T-cell (primary cell): Measurements from ENCODE around the gene CIITA. TPM values are rescaled to one million over a fixed set of nuclear protein-coding genes. Genes with fewer than 3 reads are reported as not detected.

Source experiments
- ATAC-seq, 4 experiments: fragments of 200-7000 bp in 3 of 4; fragments of 150-1000 bp in 1 of 4; cut with Tn5 transposase; replicated peaks in 1 of 4; 1 replicate in 3 of 4; 2 replicates in 1 of 4; pipeline ENCODE4 v1.10.0; 2021; ENCODE audit warnings: moderate library complexity in 3 of 4, mild to moderate bottlenecking in 2 of 4, moderate number of reproducible peaks in 1 of 4
- CTCF ChIA-PET, 2 donors: fragments of 300-600 bp; sonication (Branson Sonifier 250); formaldehyde crosslinking; loops; one replicate each; lab custom pipeline; 2022; ENCODE audit warnings: antibody characterized with exemption in 2 of 2; lab: Charles Lee
- POLR2A ChIA-PET, 2 donors: fragments of 300-600 bp; sonication (Branson Sonifier 250); formaldehyde crosslinking; loops; one replicate each; lab custom pipeline; 2022; ENCODE audit warnings: antibody characterized with exemption in 2 of 2; lab: Charles Lee
- DNase-seq, 35 experiments: peaks; one replicate each; pipeline versions ENCODE4 v3.0.0 to v3.0.0-alpha.2; 2013 to 2023
- H3K27ac ChIP-seq: one replicate; pipeline ENCODE4 v1.5.1; 2013; ENCODE audit warnings: low read length
- H3K27me3 ChIP-seq, 2 experiments: replicated peaks in 1 of 2; 1 replicate in 1 of 2; 2 replicates in 1 of 2; pipeline versions ENCODE4 v1.6.1 to v1.7.0; 2013; ENCODE audit warnings: low read length in 1 of 2, mixed read lengths in 1 of 2; ENCODE audit not compliant: control insufficient read depth in 2 of 2, insufficient read depth in 2 of 2; ENCODE audit errors: extremely low read depth in 1 of 2
- H3K36me3 ChIP-seq, 2 donors: 1 replicate in 1 of 2; 2 replicates in 1 of 2; pipeline versions ENCODE4 v1.6.1 to v1.7.0; 2013; ENCODE audit warnings: low read length in 1 of 2; ENCODE audit not compliant: control insufficient read depth in 2 of 2, insufficient read depth in 1 of 2; ENCODE audit errors: extremely low read depth in 1 of 2
- H3K4me1 ChIP-seq, 2 experiments: 1 replicate in 1 of 2; 2 replicates in 1 of 2; pipeline versions ENCODE4 v1.6.1 to v1.7.0; 2013; ENCODE audit warnings: low read length in 2 of 2, mixed read lengths in 1 of 2; ENCODE audit not compliant: insufficient read depth in 2 of 2, control insufficient read depth in 1 of 2; ENCODE audit errors: extremely low read depth in 1 of 2
- H3K4me3 ChIP-seq, 2 donors: 1 replicate in 1 of 2; 2 replicates in 1 of 2; pipeline versions ENCODE4 v1.5.1 to v1.7.0; 2013; ENCODE audit warnings: mild to moderate bottlenecking in 2 of 2, low read length in 1 of 2, moderate library complexity in 1 of 2; ENCODE audit not compliant: control insufficient read depth in 1 of 2; ENCODE audit errors: extremely low read depth in 1 of 2
- H3K9me3 ChIP-seq: 2 replicates; pipeline ENCODE4 v1.7.0; 2013
- H3K27ac Mint-ChIP-seq, 2 donors: one replicate each; pipeline ENCODE4 v1.8.0; 2020 to 2021; ENCODE audit warnings: mild to moderate bottlenecking in 2 of 2, mixed read lengths in 2 of 2
- H3K27me3 Mint-ChIP-seq, 2 donors: one replicate each; pipeline ENCODE4 v1.8.0; 2021 to 2022; ENCODE audit warnings: mixed read lengths in 2 of 2
- H3K36me3 Mint-ChIP-seq: one replicate; pipeline ENCODE4 v1.8.0; 2021; ENCODE audit warnings: mixed read lengths
- H3K4me1 Mint-ChIP-seq, 3 donors: one replicate each; pipeline ENCODE4 v1.8.0; 2020 to 2022; ENCODE audit warnings: mixed read lengths in 3 of 3, mild to moderate bottlenecking in 1 of 3
- H3K4me3 Mint-ChIP-seq, 3 donors: one replicate each; pipeline ENCODE4 v1.8.0; 2020 to 2022; ENCODE audit warnings: mild to moderate bottlenecking in 3 of 3, mixed read lengths in 3 of 3, moderate library complexity in 3 of 3
- H3K9me3 Mint-ChIP-seq, 3 donors: one replicate each; pipeline ENCODE4 v1.8.0; 2020 to 2022; ENCODE audit warnings: mixed read lengths in 3 of 3
- WGBS: methylation state at CpG from one replicate; pipeline ENCODE4 v1.1.5; 2013; ENCODE audit warnings: missing lambda C conversion rate; ENCODE audit not compliant: insufficient coverage; 5-methylcytosine and 5-hydroxymethylcytosine counted together
- total RNA-seq, 35 experiments: library from RNA in 6 of 35; stranded (reverse) in 6 of 35; fragments of 120-200 nt in 1 of 35; gene quantifications; one replicate each; pipeline versions ENCODE4 v1.2.1 to v1.2.4 and lab custom pipeline; 2013 to 2026

The CIITA gene
- total RNA-seq, 5 donors from 2014 or later (not counting 1 experiment from before 2014, with no cell fraction given) = 10.5 to 36.7 (median 12.5) TPM

- no peak overlapping the region for H3K27ac ChIP-seq
Observed at GRCh38 chr16:10950393-10950792, 73.4 kb downstream of the CIITA start.

GRCh38 chr16:10951026-10951425, 74.0 kb downstream of the CIITA start:
- DNase-seq (no peak), ATAC-seq (no peak)
- Histone ChIP-seq H3K4me1 (peaks cover 12 to 34% of the 10 kb centered on the region in 2 experiments), H3K36me3 (peaks cover 0 to 6% of the 10 kb centered on the region in 2 donors), H3K27me3 (no peaks in the 10 kb centered on the region), H3K27ac (no peak overlapping the region), H3K4me3 (no peak overlapping the region), H3K9me3 (no peaks in the 10 kb centered on the region)
- H3K9me3 Mint-ChIP-seq = no peaks in the 10 kb centered on the region
- 94% methylated on average over 2 of the region's 4 CpGs for WGBS
- no peaks in the 10 kb centered on the region for H3K36me3 Mint-ChIP-seq
- POLR2A ChIA-PET = interaction anchor here in 1 of 2 donors (0.7 kb wide), 1 partner anchor 23 kb away, joined by 3 read pairs; no protein-coding TSS in a partner anchor
- no peaks in the 10 kb centered on the region for H3K27me3 Mint-ChIP-seq
- H3K4me3 Mint-ChIP-seq = no peak overlapping the region
- peak overlapping the region in 1 of 2 donors; percentile 11 for H3K27ac Mint-ChIP-seq
- peaks cover 58 to 70% (median 63%) of the 10 kb centered on the region in 3 donors for H3K4me1 Mint-ChIP-seq
- CTCF ChIA-PET = interaction anchor here (0.5 to 1.3 kb wide), 5 partner anchors 13 to 421 kb away, joined by 3 read pairs; no protein-coding TSS in a partner anchor

More at GRCh38 chr16:10950393-10950792, 73.4 kb downstream of the CIITA start:
- WGBS = 90% methylated on average over 3 of the region's 5 CpGs
- H3K4me3 ChIP-seq = no peak overlapping the region
- Mint-ChIP-seq H3K9me3 (no peaks in the 10 kb centered on the region), H3K36me3 (no peaks in the 10 kb centered on the region), H3K4me3 (peak overlapping the region in 1 of 3 donors; percentile 39), H3K4me1 (peaks cover 58 to 71% (median 63%) of the 10 kb centered on the region in 3 donors), H3K27ac (no peak overlapping the region), H3K27me3 (no peaks in the 10 kb centered on the region)
- H3K27me3 ChIP-seq = no peaks in the 10 kb centered on the region
- ChIA-PET CTCF (interaction anchor here (0.5 to 1.3 kb wide), 6 partner anchors 13 to 555 kb away, joined by 3 to 5 read pairs (median 3); no protein-coding TSS in a partner anchor), POLR2A (interaction anchor here in 1 of 2 donors (0.6 kb wide), 1 partner anchor 1157 kb away, joined by 3 read pairs; no protein-coding TSS in a partner anchor)
- H3K9me3 ChIP-seq = no peaks in the 10 kb centered on the region
- H3K4me1 ChIP-seq = peaks cover 18 to 40% of the 10 kb centered on the region in 2 experiments
- H3K36me3 ChIP-seq = peaks cover 0 to 6% of the 10 kb centered on the region in 2 donors
- ATAC-seq = no peak
- DNase-seq = no peak

GRCh38 chr16:10954903-10955302, 77.9 kb downstream of the CIITA start:
- peaks cover 5 to 16% of the 10 kb centered on the region in 2 experiments for H3K4me1 ChIP-seq
- ATAC-seq (no peak), DNase-seq (no peak)
- no peaks in the 10 kb centered on the region for H3K9me3 ChIP-seq
- ChIA-PET CTCF (interaction anchor here (0.6 to 2.0 kb wide), 2 partner anchors 10 to 338 kb away, joined by 3 to 8 read pairs; no protein-coding TSS in a partner anchor), POLR2A (interaction anchor here in 1 of 2 donors (0.6 kb wide), 1 partner anchor 301 kb away, joined by 3 read pairs; no protein-coding TSS in a partner anchor)
- no peak overlapping the region for H3K27ac ChIP-seq
- no peaks in the 10 kb centered on the region for H3K9me3 Mint-ChIP-seq
- 94% methylated on average over 6 of the region's 7 CpGs for WGBS
- H3K36me3 ChIP-seq = peaks cover 2 to 18% of the 10 kb centered on the region in 2 donors
- H3K4me1 Mint-ChIP-seq = peaks cover 47 to 64% (median 49%) of the 10 kb centered on the region in 3 donors
- H3K36me3 Mint-ChIP-seq = peaks cover 7% of the 10 kb centered on the region
- H3K27ac Mint-ChIP-seq = peak overlapping the region in 1 of 2 donors; percentile 9
- no peaks in the 10 kb centered on the region for H3K27me3 Mint-ChIP-seq
- no peak overlapping the region for H3K4me3 ChIP-seq
- H3K4me3 Mint-ChIP-seq = no peak overlapping the region
- no peaks in the 10 kb centered on the region for H3K27me3 ChIP-seq

GRCh38 chr16:10957771-10958482, 80.9 kb downstream of the CIITA start:
- no peaks in the 10 kb centered on the region for H3K27me3 Mint-ChIP-seq
- H3K27ac Mint-ChIP-seq = peak overlapping the region; percentile 62 to 84
- H3K27ac ChIP-seq = no peak overlapping the region
- peaks cover 28% of the 10 kb centered on the region for H3K36me3 Mint-ChIP-seq
- H3K4me1 ChIP-seq = peaks cover 5 to 14% of the 10 kb centered on the region in 2 experiments
- H3K36me3 ChIP-seq = peaks cover 2 to 26% of the 10 kb centered on the region in 2 donors
- peaks cover 34 to 55% (median 42%) of the 10 kb centered on the region in 3 donors for H3K4me1 Mint-ChIP-seq
- no peaks in the 10 kb centered on the region for H3K27me3 ChIP-seq
- no peaks in the 10 kb centered on the region for H3K9me3 Mint-ChIP-seq
- ChIA-PET POLR2A (interaction anchor here (0.5 to 0.6 kb wide), 4 partner anchors 78 to 435 kb away, joined by 3 to 4 read pairs (median 4); no protein-coding TSS in a partner anchor), CTCF (interaction anchor here (0.6 to 1.0 kb wide), 3 partner anchors 9 to 690 kb away, joined by 3 to 4 read pairs (median 3); no protein-coding TSS in a partner anchor)
- DNase-seq = no peak
- WGBS = no CpG with 5 or more reads among the region's 6 CpGs
- H3K4me3 ChIP-seq = no peak overlapping the region
- H3K4me3 Mint-ChIP-seq = peak overlapping the region in 1 of 3 donors; percentile 42
- ATAC-seq = peak; percentile 44 to 61 (median 54)
- no peaks in the 10 kb centered on the region for H3K9me3 ChIP-seq

GRCh38 chr16:10959161-10959560, 82.2 kb downstream of the CIITA start:
- no peak overlapping the region for H3K4me3 Mint-ChIP-seq
- H3K36me3 ChIP-seq = peaks cover 7 to 35% of the 10 kb centered on the region in 2 donors
- peaks cover 35% of the 10 kb centered on the region for H3K36me3 Mint-ChIP-seq
- ChIA-PET POLR2A (no interaction called here), CTCF (interaction anchor here (0.5 to 0.6 kb wide), 2 partner anchors 779 to 912 kb away, joined by 3 to 6 read pairs; no protein-coding TSS in a partner anchor)
- no peaks in the 10 kb centered on the region for H3K9me3 Mint-ChIP-seq
- DNase-seq (no peak), ATAC-seq (no peak)
- H3K27ac Mint-ChIP-seq = no peak overlapping the region
- H3K4me1 ChIP-seq = peaks cover 5 to 13% of the 10 kb centered on the region in 2 experiments
- H3K9me3 ChIP-seq = no peaks in the 10 kb centered on the region
- no peak overlapping the region for H3K27ac ChIP-seq
- no peaks in the 10 kb centered on the region for H3K27me3 ChIP-seq
- peaks cover 31 to 58% (median 43%) of the 10 kb centered on the region in 3 donors for H3K4me1 Mint-ChIP-seq
- H3K4me3 ChIP-seq = no peak overlapping the region
- H3K27me3 Mint-ChIP-seq = no peaks in the 10 kb centered on the region
- 100% methylated on average over 1 of the region's 5 CpGs for WGBS

GRCh38 chr16:10961231-10961630, 84.2 kb downstream of the CIITA start:
- peaks cover 7 to 38% of the 10 kb centered on the region in 2 donors for H3K36me3 ChIP-seq
- H3K9me3 ChIP-seq = no peaks in the 10 kb centered on the region
- ChIA-PET POLR2A (no interaction called here), CTCF (interaction anchor here (0.6 to 2.5 kb wide), 3 partner anchors 10 to 160 kb away, joined by 3 to 7 read pairs (median 4); no protein-coding TSS in a partner anchor)
- Mint-ChIP-seq H3K4me1 (peaks cover 38 to 60% (median 47%) of the 10 kb centered on the region in 3 donors), H3K36me3 (peaks cover 38% of the 10 kb centered on the region), H3K27ac (no peak overlapping the region), H3K27me3 (no peaks in the 10 kb centered on the region), H3K4me3 (no peak overlapping the region), H3K9me3 (no peaks in the 10 kb centered on the region)
- WGBS = 84% methylated on average over 4 of the region's 7 CpGs
- H3K27ac ChIP-seq = no peak overlapping the region
- no peaks in the 10 kb centered on the region for H3K27me3 ChIP-seq
- ATAC-seq (no peak), DNase-seq (no peak)
- peaks cover 0 to 23% of the 10 kb centered on the region in 2 experiments for H3K4me1 ChIP-seq
- H3K4me3 ChIP-seq = no peak overlapping the region
